Skeletal muscle satellite cell (primary cell): ENCODE data around the gene CACNA1D.

ENCODE experiments used
- H3K27me3 ChIP-seq: 2 replicates; pipeline ENCODE4 v1.7.0; 2013; ENCODE audit warnings: low read length; ENCODE audit not compliant: control insufficient read depth, insufficient read depth
- H3K36me3 ChIP-seq: 2 replicates; pipeline ENCODE4 v1.7.0; 2013; ENCODE audit warnings: mild to moderate bottlenecking, control low read depth, low read length; ENCODE audit not compliant: insufficient read depth
- H3K4me1 ChIP-seq: 2 replicates; pipeline ENCODE4 v1.7.0; 2013; ENCODE audit warnings: low read length; ENCODE audit not compliant: control insufficient read depth, insufficient read depth
- H3K4me2 ChIP-seq: 2 replicates; pipeline ENCODE4 v1.7.0; 2013; ENCODE audit warnings: mild to moderate bottlenecking, low read length
- H3K4me3 ChIP-seq: 2 replicates; pipeline ENCODE4 v1.7.0; 2013; ENCODE audit warnings: low read length
- H3K9ac ChIP-seq: 2 replicates; pipeline ENCODE4 v1.7.0; 2013; ENCODE audit warnings: mild to moderate bottlenecking, low read depth, low read length, moderate library complexity
- H3K9me3 ChIP-seq: replicated peaks from 2 replicates; pipeline ENCODE4 v1.7.0; 2013; ENCODE audit warnings: mild to moderate bottlenecking, control low read depth, low read length

CACNA1D gene

DNA sequence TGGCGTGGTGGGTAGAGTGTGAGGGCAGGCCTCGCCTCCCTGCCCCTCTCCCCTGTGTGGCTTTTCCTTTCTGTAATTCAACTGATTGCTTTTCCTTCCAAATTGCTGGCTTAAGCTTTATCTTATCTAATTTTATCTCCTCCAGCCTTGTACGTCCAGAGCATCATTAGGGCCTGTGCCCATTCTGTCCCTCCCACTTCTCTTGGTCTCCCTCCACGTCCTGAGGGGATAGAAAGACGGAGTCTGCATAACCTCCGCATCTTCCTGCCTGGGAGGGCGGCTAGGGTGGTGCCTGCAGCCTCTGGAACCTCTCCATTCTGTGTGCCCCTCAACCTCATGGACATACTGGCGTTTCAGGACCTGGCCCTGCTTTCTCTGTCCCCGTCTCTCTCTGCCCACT is 39.8 kb downstream of the CACNA1D start:
- Histone ChIP-seq H3K4me2 (no peak overlapping the region), H3K27me3 (peaks cover 8% of the 10 kb centered on the region), H3K9ac (no peak overlapping the region), H3K4me3 (no peak overlapping the region), H3K4me1 (no peaks in the 10 kb centered on the region), H3K9me3 (no peaks in the 10 kb centered on the region), H3K36me3 (no peaks in the 10 kb centered on the region)

DNA sequence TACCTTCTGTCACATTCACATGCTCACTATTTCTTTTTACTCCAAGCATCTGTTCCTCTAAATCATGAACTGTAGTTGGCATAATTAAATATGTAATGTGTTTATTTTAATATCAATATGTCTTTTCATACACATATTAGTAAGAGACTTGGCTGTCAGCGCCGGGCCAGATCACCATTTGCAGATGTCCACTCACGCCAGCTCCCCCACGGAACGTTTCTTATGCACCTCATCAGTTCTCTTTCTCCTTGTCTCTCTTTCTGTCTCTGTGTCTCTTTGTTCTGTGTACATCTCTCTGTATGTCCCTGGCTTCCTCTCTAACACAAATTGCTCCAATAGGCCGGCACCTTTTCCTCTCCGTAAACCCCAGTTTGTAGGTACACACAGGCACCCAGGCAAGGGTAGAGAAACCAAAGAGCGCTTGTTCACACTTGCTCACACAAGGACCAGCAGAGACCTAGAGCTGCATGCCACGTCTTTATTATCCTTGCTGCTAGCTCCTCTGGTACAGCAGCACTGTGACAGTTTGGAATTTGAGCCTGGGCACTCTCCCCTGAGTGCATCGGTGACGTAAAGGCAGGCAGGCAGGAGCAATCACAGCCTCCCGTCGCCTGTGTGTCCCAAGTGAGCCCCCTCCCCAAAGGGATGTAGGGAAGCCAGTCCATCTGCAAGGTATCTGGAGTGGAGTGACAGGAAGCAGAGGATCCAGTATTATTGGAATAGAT is 40.4 kb downstream of the CACNA1D start:
- Histone ChIP-seq H3K9me3 (no peaks in the 10 kb centered on the region), H3K4me1 (no peaks in the 10 kb centered on the region), H3K9ac (no peak overlapping the region), H3K4me3 (no peak overlapping the region), H3K4me2 (no peak overlapping the region), H3K36me3 (no peaks in the 10 kb centered on the region), H3K27me3 (peaks cover 8% of the 10 kb centered on the region)

DNA sequence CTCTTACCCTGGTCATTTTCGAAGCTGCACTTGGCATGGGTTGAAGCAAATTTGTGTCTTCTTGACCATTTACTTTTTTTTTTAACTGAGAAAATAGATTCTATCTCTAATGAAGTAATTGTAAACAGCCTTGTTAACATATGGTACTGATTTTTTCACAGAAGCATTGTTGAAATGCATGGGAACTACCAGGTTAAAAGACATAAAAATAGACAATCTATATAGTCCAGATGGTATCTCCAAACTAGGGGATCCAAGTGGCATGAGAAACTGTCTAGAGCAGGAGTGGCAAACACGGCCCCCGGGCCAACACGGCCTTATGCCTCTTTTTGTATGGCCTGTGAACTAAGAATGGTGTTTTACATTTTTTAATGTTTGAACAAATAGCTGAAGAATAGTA is 41.9 kb downstream of the CACNA1D start:
- Histone ChIP-seq H3K4me1 (no peaks in the 10 kb centered on the region), H3K4me3 (no peak overlapping the region), H3K9me3 (no peaks in the 10 kb centered on the region), H3K36me3 (no peaks in the 10 kb centered on the region), H3K9ac (no peak overlapping the region), H3K27me3 (peaks cover 8% of the 10 kb centered on the region), H3K4me2 (no peak overlapping the region)

DNA sequence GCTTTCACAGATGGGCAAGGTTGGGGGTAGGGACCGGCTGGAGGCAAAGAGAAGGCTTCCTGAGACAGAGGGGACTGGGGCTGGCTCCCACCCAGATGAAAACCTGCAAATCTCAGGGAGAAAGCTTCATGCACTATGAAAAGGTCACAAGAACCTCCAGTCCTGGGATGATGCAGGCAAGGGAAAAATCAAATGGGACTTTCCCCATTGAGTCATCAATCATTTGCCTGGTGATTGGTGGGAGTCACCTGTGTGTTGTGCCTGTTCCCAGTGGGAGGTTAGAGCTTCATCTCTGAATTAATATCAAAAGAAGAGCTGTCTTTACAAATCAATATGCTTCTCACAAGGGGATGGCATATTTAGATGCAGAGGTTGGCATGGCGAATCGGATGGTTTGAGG is 49.9 kb downstream of the CACNA1D start:
- H3K4me1 ChIP-seq: no peaks in the 10 kb centered on the region
- H3K9ac ChIP-seq: no peak overlapping the region
- H3K27me3 ChIP-seq: peaks cover 10% of the 10 kb centered on the region
- H3K9me3 ChIP-seq: no peaks in the 10 kb centered on the region
- H3K36me3 ChIP-seq: no peaks in the 10 kb centered on the region
- no peak overlapping the region for H3K4me3 ChIP-seq
- no peak overlapping the region for H3K4me2 ChIP-seq

DNA sequence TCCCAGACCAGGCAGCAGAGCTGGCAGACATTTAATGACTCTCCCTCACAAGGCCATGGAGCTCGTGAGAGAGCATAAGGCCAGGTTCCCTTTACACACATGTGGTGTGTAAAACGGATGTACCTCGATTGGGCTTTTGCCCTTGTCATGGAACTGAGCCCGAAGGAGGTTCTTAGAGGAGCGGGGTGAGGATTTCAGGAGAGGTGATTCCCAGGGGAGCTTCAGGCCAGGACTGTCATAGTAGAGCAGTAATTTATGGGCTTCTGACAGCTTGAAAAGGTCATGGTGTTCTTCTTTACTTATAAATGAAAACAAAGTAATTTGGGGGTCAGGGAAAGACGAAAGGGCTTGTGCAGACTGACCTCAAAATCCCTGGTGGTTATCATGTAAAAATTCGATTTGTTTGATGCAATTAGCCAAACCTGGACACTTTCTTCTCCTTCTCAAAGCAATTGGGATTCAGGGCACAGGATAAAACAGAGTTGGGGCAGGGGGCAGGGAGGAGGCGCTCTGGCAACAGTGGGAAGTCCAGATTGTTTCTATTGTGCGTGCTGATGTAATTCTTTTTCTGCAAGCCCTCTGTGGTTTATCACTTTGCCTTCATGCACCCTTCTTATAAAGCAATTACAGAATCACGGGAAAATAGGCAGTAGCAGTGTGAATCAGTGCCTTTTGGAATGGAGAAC is 51.0 kb downstream of the CACNA1D start:
- Histone ChIP-seq H3K9ac (no peak overlapping the region), H3K27me3 (peaks cover 16% of the 10 kb centered on the region), H3K9me3 (no peaks in the 10 kb centered on the region), H3K4me1 (no peaks in the 10 kb centered on the region), H3K36me3 (no peaks in the 10 kb centered on the region), H3K4me3 (no peak overlapping the region), H3K4me2 (no peak overlapping the region)

DNA sequence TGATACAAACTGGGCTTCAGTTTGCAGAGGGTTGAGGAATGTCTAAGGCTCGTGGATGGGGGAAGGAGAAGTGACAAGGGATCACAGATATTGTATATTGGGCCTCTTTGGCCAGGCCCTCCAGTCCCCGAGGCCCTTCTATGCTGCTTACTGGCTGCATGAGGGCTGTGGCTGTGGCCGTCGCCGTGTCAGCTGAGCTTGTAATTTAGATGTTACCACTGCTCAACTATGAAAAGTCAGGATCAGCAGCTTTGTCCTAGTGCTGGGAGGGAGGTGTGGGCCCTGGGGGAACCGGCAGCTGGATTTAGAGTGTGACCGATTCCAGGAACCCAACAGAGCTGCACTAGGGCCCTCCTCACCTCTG is 51.6 kb downstream of the CACNA1D start:
- no peak overlapping the region for H3K4me2 ChIP-seq

DNA sequence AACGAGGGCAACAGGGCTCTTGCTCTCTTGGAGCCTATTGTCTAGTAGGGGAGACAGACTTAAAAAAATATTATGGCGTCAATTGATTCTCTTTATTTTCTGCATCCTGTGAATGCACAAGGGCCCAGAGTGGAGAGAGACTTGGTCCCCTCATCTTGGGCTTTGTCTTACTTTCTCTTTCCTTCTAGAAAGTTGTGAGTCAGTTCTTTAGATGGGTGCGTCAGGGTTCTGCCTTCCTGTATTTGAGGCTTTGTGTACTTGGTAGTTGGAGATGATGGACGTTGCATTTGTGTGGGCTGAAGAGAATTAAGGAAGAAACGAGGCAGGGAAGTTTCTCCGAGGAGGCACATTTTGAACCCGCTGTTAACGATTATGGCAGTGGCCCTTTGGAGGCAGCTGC is 52.9 kb downstream of the CACNA1D start:
- no peak overlapping the region for H3K4me3 ChIP-seq
- no peaks in the 10 kb centered on the region for H3K36me3 ChIP-seq
- H3K9me3 ChIP-seq: no peaks in the 10 kb centered on the region
- no peaks in the 10 kb centered on the region for H3K4me1 ChIP-seq
- no peak overlapping the region for H3K9ac ChIP-seq
- H3K27me3 ChIP-seq: peaks cover 23% of the 10 kb centered on the region
- H3K4me2 ChIP-seq: no peak overlapping the region

More for the DNA sequence above, 51.6 kb downstream of the CACNA1D start:
- Histone ChIP-seq H3K9ac (no peak overlapping the region), H3K27me3 (peaks cover 16% of the 10 kb centered on the region), H3K4me1 (no peaks in the 10 kb centered on the region), H3K9me3 (no peaks in the 10 kb centered on the region), H3K36me3 (no peaks in the 10 kb centered on the region), H3K4me3 (no peak overlapping the region)

DNA sequence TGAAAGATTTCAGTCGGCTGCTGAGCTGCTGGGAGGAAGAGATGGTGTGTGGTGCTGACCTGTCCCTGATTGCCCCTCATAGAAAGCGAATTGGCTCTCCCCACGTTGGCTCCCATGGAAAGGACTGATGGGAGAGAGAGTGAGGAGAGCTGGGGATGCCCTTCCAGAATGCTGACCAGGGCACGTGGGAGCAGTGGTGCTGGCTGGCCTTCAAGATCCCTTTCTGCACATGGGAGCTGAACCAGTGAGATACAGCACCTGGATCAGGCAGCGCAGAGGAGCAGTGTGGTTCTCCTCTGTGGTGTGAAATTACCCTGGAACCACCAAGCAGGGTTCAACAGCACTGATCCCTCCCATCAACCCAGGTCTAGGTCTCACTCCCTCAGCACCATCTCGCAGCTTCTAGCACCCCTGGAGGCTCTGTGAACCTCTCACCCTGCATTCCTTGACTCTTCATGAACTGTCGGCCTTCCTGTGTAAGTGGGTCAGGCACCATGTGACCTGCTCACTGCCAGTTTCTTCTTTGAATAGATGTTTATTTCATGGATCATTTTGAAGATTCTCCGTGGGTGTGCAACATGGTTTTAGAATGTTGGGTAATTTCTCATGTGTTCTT is 55.7 kb downstream of the CACNA1D start:
- H3K4me1 ChIP-seq: no peaks in the 10 kb centered on the region
- H3K27me3 ChIP-seq: peaks cover 23% of the 10 kb centered on the region
- H3K9ac ChIP-seq: no peak overlapping the region
- H3K36me3 ChIP-seq: no peaks in the 10 kb centered on the region
- H3K4me2 ChIP-seq: no peak overlapping the region
- H3K4me3 ChIP-seq: no peak overlapping the region
- H3K9me3 ChIP-seq: no peaks in the 10 kb centered on the region

DNA sequence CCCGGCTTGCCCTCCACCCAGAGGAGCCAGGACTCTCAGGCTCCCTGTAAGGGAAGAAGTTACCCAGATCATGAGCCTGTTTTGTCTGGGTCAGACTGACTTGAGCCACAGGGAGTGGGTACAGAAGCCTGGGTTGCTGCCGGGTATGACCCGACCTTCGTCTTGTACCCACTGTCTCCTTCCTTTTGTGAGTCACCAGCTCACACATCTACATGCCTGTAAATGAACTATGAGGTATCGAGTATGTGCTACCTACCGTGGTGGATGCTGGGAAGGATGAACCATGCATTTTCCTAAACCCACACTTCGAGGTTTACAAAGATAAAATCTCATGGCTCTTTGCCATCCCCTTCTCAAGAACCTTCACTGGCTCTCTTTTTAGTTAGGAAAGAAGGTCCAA is 56.9 kb downstream of the CACNA1D start:
- Histone ChIP-seq H3K9me3 (no peaks in the 10 kb centered on the region), H3K27me3 (peaks cover 20% of the 10 kb centered on the region), H3K9ac (no peak overlapping the region), H3K36me3 (no peaks in the 10 kb centered on the region), H3K4me3 (no peak overlapping the region), H3K4me1 (no peaks in the 10 kb centered on the region), H3K4me2 (no peak overlapping the region)

DNA sequence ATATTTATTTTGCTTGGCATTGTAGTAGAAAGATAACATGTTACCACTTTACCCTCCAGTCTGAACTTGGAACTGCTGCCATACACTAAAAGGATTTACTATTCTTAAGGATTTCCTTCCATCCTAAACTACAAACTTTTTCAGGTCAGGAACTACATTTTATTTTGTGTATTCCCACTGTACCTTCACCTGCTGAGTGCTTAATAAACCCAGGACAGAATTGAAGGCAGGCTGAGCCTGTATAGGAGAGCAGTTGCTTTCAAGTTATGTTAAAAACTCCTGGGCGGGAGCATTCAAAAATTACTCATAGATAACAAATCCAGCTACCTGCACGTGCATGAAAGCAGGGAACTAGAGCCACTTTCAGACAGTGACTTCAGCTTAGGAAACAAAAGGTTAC is 58.3 kb downstream of the CACNA1D start:
- Histone ChIP-seq H3K4me1 (no peaks in the 10 kb centered on the region), H3K9me3 (no peaks in the 10 kb centered on the region), H3K9ac (no peak overlapping the region), H3K27me3 (peaks cover 20% of the 10 kb centered on the region), H3K36me3 (no peaks in the 10 kb centered on the region), H3K4me2 (no peak overlapping the region), H3K4me3 (no peak overlapping the region)

DNA sequence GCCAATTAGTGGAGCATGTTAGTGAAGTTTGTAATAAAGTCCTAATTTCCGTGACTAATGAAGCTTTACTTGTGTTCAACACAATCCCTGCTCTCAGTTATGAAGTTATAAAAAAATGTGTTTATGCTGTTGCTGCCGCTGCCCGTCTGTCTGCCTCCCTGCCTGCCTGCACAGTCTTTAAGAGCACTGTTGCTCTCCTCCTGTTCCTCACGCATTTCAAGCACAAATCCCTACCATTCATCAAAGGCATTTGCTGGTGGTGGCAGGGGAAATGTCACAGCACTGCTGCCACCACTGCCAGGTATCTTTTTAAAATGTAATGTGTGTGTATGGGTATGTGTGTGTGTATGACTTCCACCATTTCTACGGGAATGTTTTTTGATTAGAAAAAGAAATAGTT is 58.8 kb downstream of the CACNA1D start:
- no peaks in the 10 kb centered on the region for H3K4me1 ChIP-seq
- no peak overlapping the region for H3K4me2 ChIP-seq
- H3K4me3 ChIP-seq: no peak overlapping the region
- H3K36me3 ChIP-seq: no peaks in the 10 kb centered on the region
- H3K27me3 ChIP-seq: peaks cover 20% of the 10 kb centered on the region
- no peak overlapping the region for H3K9ac ChIP-seq
- H3K9me3 ChIP-seq: no peaks in the 10 kb centered on the region
